Gastrocnemius medialis (tissue), 4 donors: ENCODE measurements around the gene EYA3.

Source experiments
- POLR2A ChIP-seq, 2 donors: fragments of 450-650 bp; IDR thresholded peaks; one replicate each; pipeline ENCODE4 v1.6.1; 2017; ENCODE audit warnings: antibody characterized with exemption in 2 of 2, mild to moderate bottlenecking in 2 of 2, moderate library complexity in 2 of 2
- TF ChIP-seq, protein P1 (sequence below), 5 experiments: fragments of 450-650 bp in 3 of 5; fragments of 200-600 bp in 2 of 5; sonication (generic) in 2 of 5; IDR thresholded peaks in 4 of 5; conservative IDR thresholded peaks in 1 of 5; 1 replicate in 4 of 5; 2 replicates in 1 of 5; pipeline ENCODE4 v1.5.1; 2016 to 2019; ENCODE audit warnings: antibody characterized with exemption in 5 of 5, mild to moderate bottlenecking in 3 of 5, moderate library complexity in 3 of 5

DNA sequence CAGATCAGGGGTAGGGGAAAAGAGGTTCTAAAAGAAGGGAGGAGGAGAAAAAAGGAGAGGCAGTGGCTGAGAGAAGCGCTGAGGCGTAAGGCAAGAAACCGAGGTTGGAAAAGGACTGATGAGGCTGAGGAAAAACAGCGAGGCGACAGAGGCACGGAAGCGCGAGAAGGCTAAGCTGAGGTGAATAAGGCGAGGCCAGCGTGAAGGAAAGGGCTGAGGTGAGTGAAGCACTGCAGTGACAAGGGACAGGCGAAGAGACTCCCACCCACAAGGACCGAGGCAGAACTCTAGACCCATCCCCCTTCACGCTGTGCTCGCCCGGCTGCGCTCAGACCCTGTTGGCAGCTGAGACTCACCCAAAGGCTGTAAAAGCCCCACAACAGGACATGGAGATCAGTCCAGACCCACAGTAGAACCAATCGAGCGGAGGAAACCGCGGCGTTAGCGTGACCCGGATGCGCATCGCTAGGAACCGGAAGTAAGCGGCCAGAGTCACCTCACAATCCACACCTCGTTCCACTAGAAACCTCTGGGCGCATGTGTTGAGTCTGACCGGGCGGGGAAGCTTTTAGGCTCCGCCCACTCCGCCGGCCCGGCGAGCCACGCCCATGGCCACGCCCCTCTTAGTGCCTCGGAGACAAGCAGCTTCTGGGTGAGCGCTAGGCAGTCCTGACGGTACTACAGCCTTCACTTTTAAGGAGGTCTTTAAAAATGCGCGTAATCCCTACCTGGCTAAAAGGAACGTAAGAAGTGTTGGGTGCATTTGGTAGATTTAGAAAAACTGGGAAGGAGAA lies at the start of gene EYA3:
- TF ChIP-seq, protein P1, sequence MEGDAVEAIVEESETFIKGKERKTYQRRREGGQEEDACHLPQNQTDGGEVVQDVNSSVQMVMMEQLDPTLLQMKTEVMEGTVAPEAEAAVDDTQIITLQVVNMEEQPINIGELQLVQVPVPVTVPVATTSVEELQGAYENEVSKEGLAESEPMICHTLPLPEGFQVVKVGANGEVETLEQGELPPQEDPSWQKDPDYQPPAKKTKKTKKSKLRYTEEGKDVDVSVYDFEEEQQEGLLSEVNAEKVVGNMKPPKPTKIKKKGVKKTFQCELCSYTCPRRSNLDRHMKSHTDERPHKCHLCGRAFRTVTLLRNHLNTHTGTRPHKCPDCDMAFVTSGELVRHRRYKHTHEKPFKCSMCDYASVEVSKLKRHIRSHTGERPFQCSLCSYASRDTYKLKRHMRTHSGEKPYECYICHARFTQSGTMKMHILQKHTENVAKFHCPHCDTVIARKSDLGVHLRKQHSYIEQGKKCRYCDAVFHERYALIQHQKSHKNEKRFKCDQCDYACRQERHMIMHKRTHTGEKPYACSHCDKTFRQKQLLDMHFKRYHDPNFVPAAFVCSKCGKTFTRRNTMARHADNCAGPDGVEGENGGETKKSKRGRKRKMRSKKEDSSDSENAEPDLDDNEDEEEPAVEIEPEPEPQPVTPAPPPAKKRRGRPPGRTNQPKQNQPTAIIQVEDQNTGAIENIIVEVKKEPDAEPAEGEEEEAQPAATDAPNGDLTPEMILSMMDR (IDR thresholded peaks at IDR 0.05 in 4 of 5, conservative IDR thresholded peaks at IDR 0.05 in 1 of 5): no peak
- peak; percentile 61 to 74 for TF ChIP-seq POLR2A (IDR thresholded peaks at IDR 0.05)
